GM12864 (cell line): Measurements from ENCODE around the gene RSBN1L.

Experiments used
- DNase-seq: peaks from one replicate; pipeline ENCODE4 v3.0.0-alpha.2; 2011; ENCODE audit warnings: low read depth
- H3K4me3 ChIP-seq: 2 replicates; pipeline ENCODE4 v1.5.1; 2011; ENCODE audit warnings: mild to moderate bottlenecking, low read depth, low read length, control low read depth
- TF ChIP-seq, protein P1 (sequence below): IDR thresholded peaks from 2 replicates; pipeline ENCODE4 v1.5.1; 2011; ENCODE audit warnings: low read depth, mild to moderate bottlenecking, moderate library complexity, low read length, control low read depth, inconsistent platforms; ENCODE audit errors: missing control alignments

Gene RSBN1L

GRCh38 chr7:77655836-77656455 is 40.3 kb upstream of the RSBN1L start:
- TF ChIP-seq, protein P1, sequence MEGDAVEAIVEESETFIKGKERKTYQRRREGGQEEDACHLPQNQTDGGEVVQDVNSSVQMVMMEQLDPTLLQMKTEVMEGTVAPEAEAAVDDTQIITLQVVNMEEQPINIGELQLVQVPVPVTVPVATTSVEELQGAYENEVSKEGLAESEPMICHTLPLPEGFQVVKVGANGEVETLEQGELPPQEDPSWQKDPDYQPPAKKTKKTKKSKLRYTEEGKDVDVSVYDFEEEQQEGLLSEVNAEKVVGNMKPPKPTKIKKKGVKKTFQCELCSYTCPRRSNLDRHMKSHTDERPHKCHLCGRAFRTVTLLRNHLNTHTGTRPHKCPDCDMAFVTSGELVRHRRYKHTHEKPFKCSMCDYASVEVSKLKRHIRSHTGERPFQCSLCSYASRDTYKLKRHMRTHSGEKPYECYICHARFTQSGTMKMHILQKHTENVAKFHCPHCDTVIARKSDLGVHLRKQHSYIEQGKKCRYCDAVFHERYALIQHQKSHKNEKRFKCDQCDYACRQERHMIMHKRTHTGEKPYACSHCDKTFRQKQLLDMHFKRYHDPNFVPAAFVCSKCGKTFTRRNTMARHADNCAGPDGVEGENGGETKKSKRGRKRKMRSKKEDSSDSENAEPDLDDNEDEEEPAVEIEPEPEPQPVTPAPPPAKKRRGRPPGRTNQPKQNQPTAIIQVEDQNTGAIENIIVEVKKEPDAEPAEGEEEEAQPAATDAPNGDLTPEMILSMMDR = no peak
- H3K4me3 ChIP-seq = no peak overlapping the region
- no peak for DNase-seq

DNA sequence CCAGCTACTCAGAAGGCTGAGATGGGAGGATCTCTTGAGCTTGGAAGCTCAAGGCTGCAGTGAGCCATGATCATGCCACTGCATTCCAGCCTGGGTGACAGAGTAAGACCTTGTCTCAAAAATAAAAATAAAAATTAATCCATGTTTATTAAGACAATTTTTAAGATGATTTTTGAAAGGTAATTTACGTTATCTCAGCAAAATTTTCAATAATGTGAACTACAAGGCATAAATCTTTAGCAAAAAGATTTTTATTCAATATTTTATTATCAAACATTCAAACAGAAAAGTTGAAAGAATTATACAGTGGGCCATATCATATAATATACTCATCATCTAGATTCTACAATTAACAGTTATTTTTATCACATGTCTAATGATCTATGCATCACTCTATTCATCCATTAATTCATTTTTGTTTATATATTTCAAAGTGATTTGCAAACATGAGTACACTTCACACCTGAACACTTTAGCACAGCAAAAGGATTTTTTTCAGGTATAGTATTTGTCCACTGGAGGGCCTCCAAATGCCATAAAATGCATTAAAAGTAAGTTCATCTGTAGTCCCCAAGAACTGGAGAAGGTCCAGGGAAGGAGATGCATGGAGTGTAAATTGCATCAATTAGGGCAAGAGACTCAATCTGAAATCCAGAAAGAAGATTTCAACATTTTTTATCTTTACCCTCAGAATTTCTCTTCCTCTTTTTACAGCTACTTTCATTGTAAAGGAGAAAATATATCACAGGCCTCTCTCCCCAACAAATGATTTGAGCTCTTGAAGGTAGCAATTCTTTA is 38.6 kb upstream of the RSBN1L start:
- no peak overlapping the region for H3K4me3 ChIP-seq
- peak; percentile 10 for DNase-seq
- TF ChIP-seq, protein P1 = peak; percentile 50

DNA sequence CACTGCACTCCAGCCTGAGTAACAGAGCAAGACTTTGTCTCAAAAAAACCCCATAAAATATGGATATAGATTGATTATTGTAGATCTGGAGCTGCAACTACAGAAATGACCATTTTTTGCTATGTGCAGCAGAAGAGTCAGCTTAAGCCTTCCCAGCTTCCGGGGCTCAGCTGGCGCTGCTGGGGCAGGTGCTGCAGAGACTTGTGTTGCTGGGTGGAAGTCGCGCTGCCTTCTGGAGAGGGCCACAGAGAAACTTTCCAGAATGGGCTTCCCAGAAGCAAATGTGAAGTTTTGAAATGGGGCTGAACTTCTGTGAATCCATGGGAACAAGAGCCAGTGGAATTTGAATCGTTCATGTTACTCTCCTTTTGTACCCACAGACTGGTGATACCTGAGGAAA is 37.3 kb upstream of the RSBN1L start:
- H3K4me3 ChIP-seq = no peak overlapping the region
- TF ChIP-seq, protein P1 = no peak
- no peak for DNase-seq

DNA sequence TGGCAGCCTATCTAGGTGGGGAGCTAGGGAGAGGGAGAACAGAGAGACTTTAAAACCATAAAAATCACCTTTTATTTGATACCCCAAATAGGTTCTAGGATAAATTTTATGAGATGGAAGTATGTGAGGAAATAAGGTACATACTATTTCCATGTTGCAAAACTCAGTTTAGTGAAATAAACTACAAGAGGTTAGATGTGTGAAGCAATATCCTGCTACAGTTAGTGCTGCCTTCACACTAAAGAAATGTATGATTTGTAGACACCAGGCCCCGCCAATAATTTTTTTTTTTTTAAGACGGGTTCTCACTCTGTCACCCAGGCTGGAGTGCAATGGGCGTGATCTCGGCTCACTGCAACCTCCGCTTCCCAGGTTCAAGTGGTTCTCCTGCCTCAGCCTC is 34.4 kb upstream of the RSBN1L start:
- TF ChIP-seq, protein P1 = no peak
- no peak for DNase-seq

DNA sequence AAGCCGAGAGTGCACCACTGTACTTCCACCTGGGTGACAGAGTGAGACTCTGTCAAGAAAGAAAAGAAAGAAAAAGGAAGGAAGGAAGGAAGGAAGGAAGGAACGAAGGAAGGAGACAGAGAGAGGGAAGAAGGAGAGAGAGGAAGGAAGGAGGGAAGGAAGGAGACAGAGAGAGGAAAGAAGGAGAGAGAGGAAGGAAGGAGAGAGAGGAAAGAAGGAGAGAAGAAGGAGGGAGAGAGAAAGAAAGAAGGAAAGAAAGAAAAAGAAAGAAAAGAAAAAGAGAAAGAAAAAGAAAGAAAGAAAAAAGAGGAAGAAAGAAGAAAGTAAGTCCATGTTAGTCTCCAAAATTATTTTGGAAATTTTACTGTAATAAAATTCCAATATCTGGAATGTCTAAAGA is 33.4 kb upstream of the RSBN1L start:
- TF ChIP-seq, protein P1 = no peak

More for the DNA sequence above, 34.4 kb upstream of the RSBN1L start:
- H3K4me3 ChIP-seq = no peak overlapping the region

DNA sequence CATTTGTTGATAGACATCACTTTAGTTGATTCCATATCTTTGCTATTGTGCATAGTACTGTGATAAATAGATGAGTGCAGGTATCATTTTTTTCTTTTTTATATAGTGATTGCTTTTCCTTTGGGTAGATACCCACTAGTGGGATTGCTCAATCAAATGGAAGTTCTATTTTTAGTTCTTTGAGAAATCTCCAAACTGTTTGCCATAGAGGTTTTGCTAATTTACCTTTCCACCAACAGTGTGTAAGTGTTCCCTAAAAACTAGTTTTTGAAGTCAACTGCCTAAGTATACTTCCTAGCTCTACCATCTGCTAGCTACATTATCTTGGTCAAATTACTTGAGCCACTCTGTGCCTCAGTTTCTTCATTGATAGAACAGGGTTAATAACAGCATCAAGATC is 31.5 kb upstream of the RSBN1L start:
- TF ChIP-seq, protein P1 = no peak
- H3K4me3 ChIP-seq = no peak overlapping the region
- DNase-seq = no peak

More for the DNA sequence above, 33.4 kb upstream of the RSBN1L start:
- H3K4me3 ChIP-seq = no peak overlapping the region
- no peak for DNase-seq

DNA sequence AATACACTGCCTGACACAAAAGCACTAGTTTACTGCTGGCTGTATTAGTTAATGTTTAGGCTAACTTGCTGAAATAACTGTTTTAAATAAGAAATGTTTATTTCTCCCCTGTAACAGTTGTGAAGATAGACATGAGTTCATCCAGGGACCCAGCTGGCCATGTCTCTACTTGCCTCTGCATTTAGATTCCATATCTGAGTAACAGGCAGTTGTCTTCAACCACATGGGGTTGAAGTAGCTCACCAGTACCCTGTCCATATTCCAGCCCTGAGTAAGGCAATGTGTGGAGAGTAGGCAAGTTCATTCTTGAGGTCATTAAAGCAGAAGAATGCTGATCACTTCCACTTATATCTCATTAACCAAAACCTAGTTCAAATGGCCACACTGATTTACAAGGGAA is 31.1 kb upstream of the RSBN1L start:
- no peak overlapping the region for H3K4me3 ChIP-seq
- TF ChIP-seq, protein P1 = no peak
- no peak for DNase-seq
